NCI-H1048 (cell line): ENCODE data around the gene PCNX2.
A peak's percentile ranks its signal among the peaks of the same experiment; 100 is the strongest.
"Not testable (repeated sequence)": the region's sequence is repeated elsewhere in the genome, so short reads cannot be mapped to it uniquely, and the experiment has no call there.

ENCODE experiments used
- DNase-seq: peaks from one replicate; lab custom pipeline; 2025; lab: John Stamatoyannopoulos, UW

The PCNX2 gene

GRCh38 chr1:233227930-233228465 is 67.5 kb downstream of the PCNX2 start:
- no peak for DNase-seq

- no peak for DNase-seq
These were observed 71.2 kb downstream of the PCNX2 start for GRCh38 chr1:233224311-233224710.

- no peak for DNase-seq
These were observed 77.7 kb downstream of the PCNX2 start for GRCh38 chr1:233217832-233218231.

GRCh38 chr1:233216009-233216408 is 79.5 kb downstream of the PCNX2 start:
- no peak for DNase-seq

- no peak for DNase-seq
These were observed 80.3 kb downstream of the PCNX2 start for GRCh38 chr1:233215135-233215760.

GRCh38 chr1:233211595-233211994 is 83.9 kb downstream of the PCNX2 start:
- DNase-seq = no peak

- DNase-seq = no peak
These were observed 84.4 kb downstream of the PCNX2 start for GRCh38 chr1:233211106-233211505.

GRCh38 chr1:233209481-233209880 is 86.0 kb downstream of the PCNX2 start:
- DNase-seq = no peak

GRCh38 chr1:233208687-233209086 is 86.8 kb downstream of the PCNX2 start:
- DNase-seq = no peak

- DNase-seq = no peak
These were observed 97.6 kb downstream of the PCNX2 start for GRCh38 chr1:233197940-233198339.

- DNase-seq = no peak
These were observed 101.8 kb downstream of the PCNX2 start for GRCh38 chr1:233193741-233194140.

- DNase-seq = no peak
These were observed 104.5 kb downstream of the PCNX2 start for GRCh38 chr1:233190987-233191386.

GRCh38 chr1:233189526-233189925 is 106.0 kb downstream of the PCNX2 start:
- DNase-seq = no peak

- no peak for DNase-seq
These were observed 107.5 kb downstream of the PCNX2 start for GRCh38 chr1:233188061-233188460.

GRCh38 chr1:233183226-233184020 is 112.1 kb downstream of the PCNX2 start:
- DNase-seq = no peak

GRCh38 chr1:233182587-233182986 is 112.9 kb downstream of the PCNX2 start:
- DNase-seq = no peak

GRCh38 chr1:233180641-233181364 is 114.7 kb downstream of the PCNX2 start:
- DNase-seq = no peak

- not testable (repeated sequence) for DNase-seq
These were observed 115.9 kb downstream of the PCNX2 start for GRCh38 chr1:233179638-233180037.

GRCh38 chr1:233172201-233172600 is 123.3 kb downstream of the PCNX2 start:
- DNase-seq = peak; percentile 31

- DNase-seq = no peak
These were observed 124.8 kb downstream of the PCNX2 start for GRCh38 chr1:233170741-233171140.

GRCh38 chr1:233168384-233168783 is 127.1 kb downstream of the PCNX2 start:
- no peak for DNase-seq

- no peak for DNase-seq
These were observed 128.6 kb downstream of the PCNX2 start for GRCh38 chr1:233166896-233167295.

GRCh38 chr1:233163696-233164095 is 131.8 kb downstream of the PCNX2 start:
- DNase-seq = no peak
